Muscle of arm (tissue), 12 donors: Measurements from ENCODE around the gene RNF214. TPM values are rescaled to one million over a fixed set of nuclear protein-coding genes. Genes with fewer than 3 reads are reported as not detected.

Experiments
- DNase-seq: peaks from one replicate; pipeline ENCODE4 v3.0.0-alpha.2; 2013
- polyA plus RNA-seq, 12 donors: library from polyadenylated mRNA; unstranded; fragments of 120-200 nt; gene quantifications; one replicate each; pipeline ENCODE4 v1.2.1, GENCODE V29; 2013; ENCODE audit not compliant: insufficient read length in 12 of 12

The RNF214 gene
- polyA plus RNA-seq, 12 donors: 16.7 to 28.8 (median 19.3) TPM; not detected in 1

GRCh38 chr11:117212697-117213355 is 19.6 kb upstream of the RNF214 start:
- DNase-seq: no peak

DNA sequence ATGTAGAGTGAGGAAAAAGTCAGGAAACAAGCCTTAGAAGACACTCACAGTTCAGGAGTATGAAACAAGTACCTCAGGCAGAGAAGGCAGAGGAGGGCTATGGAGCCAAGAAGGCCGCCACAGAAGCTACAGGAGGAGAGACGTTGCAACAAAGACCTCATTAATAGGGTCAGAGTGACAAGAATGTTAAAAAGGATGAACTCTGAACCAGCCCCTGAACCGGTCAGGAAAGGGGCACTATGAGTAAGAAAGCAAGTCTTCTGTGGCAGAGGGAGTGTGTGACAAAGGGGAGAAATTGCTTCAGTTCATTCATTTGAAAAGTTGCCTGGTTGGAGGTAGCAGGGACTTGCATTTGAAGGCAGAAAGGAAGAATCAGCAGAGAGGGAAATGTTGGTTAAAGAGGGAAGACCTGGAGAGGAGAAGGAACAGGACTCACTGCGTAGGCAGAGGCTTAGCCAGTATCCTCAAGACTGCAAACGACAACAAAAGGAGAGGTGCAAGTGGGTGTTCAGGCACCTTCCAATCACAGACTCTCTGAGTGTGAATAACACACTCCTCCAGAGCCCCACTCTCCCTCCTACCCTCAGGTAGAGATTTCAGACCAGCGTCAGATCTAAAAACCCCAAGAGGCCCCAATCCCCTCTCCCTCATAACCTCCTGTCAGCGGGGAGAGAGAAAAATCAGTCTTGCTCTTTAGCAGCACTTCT is 17.9 kb upstream of the RNF214 start:
- no peak for DNase-seq

DNA sequence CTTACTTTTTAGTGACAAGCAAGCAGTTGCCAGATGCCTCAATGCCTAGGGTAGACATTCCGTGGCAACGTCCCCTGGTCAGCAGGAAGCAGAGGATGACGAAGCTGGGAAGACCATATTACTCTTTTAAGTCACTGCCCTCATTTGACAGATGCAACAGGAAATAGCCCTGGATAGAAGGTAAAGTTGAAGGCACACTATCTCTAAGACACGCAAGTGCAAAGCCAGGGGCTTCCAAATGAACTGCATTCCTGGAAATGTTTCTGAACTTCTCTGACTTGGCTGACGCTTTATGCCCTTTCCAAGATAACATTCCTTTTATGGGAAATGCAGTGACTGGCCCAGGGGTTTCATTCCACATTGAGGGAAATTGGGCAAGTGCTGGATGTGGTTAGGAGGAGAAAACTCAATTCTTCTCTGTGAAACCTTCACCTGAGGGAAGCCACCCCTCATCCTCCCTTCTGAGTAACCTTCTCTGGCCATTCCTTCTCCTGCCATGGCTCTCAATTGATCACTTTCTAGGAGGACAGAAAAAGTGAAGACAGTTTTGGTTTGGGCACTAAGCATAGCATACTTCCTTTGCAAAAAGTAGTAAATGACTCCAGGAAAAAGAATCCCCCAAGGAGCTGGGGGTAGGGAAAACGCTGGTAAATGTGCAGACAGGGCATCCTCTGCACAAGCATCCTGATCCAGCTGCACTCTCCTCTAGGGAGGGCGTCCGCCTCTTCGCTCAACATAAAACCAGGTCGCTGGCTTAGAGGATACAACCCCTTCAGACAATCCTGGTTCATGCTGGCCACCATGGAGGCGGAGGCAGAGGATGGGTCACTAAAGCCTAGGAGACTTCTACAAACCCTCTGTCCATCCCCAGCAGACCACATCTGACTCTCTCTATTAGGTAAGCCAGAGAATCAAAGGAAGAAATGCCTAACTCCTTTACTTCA is 15.1 kb upstream of the RNF214 start:
- DNase-seq: no peak

DNA sequence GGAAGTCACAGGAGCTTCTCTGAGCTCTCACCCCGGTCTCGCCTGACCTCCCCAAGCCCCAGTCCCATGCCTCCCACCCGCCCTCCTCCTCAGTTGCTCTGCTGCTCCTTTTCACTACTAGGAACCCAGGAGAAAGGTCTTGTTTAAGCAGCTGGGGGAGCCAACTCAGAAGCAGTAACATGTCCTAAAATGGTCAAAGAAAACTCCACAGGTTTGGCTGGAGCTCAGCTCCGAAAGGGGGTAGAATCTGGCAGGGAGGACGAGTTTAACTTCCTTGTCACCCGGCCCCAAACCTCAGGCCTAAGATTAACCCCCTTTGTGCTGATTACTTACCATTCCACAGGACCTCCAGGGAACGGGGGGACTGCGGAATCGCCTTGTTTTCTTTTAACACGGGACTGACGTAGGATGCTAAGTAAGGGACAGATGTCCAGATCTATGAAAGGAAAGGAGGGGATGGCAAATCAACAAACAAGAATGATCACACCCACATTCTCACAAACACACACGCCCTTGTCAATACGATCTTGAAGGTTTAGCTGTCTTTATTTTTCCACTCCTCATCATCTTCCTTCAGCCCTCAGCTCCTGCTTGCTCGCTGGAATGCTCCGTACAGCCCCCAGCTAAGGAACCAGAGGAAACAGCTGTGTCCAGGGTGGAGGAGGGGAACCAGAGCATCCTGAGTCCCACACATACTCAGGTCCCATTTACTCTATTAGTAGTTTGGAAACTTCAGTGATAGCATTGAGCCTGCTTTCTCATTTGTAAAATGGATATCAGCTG is 14.1 kb upstream of the RNF214 start:
- DNase-seq: no peak

- DNase-seq: no peak
These were observed 13.5 kb upstream of the RNF214 start for GRCh38 chr11:117219001-117219400.

DNA sequence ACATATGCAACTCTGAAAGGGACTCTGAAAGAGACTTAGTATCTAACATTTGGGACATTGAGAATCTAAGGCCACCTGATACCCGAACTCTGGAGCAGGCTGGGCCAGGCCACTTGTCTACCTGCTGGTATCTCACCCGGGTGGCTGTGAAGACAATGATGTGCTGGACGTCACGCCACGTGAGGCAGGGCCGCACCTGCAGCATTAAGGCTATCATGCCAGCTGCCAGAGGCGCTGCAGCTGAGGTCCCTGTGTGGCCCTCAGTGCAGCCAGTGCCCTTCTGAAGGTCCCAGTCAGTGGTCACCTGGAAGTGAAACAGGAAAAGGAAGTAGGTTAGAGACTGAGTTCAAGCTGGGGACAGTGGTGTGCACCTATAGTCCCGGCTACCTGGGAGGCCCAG is 13.0 kb upstream of the RNF214 start:
- no peak for DNase-seq

DNA sequence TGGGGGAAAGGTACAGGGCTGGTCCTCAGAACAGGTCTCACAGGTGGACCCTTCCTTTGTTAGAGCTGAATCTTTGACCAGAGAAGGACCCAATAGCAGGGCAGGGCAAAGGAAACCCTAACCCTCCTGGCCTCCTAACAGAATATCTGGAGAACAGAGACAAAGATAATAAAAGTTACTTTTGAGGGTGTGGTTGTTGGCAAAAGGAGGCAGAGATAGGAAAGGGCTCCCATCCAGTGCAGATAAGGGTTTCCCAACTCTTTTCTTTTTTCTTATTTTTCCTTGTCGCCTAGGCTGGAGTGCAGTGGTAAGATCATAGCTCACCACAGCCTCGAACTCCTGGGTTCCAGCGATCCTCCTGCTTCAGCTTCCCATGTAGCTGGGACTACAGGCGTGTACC is 12.5 kb upstream of the RNF214 start:
- no peak for DNase-seq

DNA sequence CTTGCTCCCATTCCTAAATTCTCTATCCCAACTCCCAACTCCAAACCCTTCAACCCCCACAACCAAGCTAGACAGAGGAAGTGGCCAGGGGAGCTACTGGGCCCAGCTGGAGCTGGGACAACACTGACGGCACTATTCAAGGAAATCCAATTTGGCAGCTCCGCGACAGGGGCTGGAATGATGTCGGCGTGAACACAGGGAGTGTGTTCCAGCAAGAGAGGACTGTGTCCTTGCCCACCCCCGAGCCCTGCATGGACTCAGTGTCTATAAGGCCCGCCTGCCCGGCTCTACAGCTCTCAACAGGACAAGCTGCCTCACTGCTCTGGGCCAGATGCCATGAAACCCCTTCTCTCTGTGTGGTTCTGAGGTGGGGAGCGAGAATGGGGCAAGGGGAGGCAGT is 11.9 kb upstream of the RNF214 start:
- DNase-seq: peak; percentile 76

DNA sequence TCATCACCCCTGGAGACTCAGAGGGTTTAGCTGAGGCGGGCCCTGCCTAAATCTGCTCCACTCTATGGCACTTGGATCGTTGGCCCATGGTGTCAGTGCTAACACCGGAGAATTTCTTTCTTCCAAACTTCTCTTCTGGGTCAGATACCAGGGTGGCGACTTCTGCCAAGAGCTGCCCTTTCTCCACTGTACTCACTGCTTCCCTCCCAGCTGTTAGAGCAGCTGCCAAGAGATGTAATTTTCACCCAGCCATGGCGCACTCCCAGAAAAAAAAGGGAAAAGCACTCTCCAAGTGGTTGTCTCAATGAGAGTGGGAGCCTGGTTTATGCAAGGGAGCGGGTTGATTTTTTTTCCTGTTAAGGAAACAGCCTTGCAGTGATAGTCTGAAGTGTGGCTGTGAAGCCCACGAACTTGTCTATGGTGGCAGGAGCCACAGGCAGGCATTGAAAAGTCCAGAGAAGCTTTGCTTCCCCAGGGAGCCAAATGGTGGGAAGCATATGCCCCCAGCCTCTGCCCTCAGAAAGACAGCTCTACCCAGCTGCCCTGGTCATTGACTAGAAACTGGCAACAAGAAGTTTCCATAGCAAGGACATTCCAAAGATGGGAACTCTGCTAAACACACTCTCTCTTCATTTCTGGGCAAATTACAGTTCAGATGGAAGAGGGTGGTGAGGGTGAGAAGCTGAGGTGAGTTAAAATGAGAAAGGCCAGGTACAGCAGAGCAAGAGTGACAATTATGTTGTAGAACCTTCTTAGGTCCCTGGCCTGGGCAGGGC is 11.3 kb upstream of the RNF214 start:
- no peak for DNase-seq

GRCh38 chr11:117221775-117222517 is 10.5 kb upstream of the RNF214 start:
- DNase-seq: peak; percentile 69

DNA sequence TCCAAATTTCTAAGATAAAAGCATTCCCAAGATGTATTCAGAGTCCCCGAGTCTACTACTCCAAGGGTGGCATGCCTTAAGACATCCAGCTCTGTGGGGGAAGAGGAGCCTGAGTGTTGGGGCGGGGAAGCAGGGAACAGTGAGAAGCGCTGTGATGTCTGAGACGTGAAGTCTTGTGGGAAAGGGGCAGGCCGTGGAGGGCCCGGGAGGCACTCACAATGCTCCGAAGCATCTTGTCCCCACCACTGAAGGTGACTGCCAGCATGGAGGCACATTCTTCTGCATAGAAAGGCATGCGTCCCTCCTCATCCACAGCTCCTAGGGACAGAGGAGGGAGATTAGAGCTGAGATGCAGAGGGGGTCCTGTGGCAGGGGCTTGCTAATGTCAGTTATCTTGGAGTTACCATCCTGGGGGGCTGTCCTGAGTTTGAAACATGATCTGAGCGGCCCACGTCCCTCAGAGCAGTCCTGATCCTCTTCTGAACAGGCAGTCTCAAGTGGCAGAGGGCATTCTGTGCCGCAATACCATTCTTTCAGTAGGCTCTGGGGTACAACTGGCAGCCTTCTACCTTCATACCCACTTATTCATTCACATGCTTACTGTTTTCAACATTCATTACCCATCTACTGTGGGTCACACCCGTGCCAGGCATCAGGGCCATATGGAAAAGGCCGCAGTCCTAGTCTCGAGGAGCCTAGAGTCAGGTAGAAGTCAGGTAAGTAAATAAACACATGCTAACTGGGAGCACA is 9.3 kb upstream of the RNF214 start:
- no peak for DNase-seq

DNA sequence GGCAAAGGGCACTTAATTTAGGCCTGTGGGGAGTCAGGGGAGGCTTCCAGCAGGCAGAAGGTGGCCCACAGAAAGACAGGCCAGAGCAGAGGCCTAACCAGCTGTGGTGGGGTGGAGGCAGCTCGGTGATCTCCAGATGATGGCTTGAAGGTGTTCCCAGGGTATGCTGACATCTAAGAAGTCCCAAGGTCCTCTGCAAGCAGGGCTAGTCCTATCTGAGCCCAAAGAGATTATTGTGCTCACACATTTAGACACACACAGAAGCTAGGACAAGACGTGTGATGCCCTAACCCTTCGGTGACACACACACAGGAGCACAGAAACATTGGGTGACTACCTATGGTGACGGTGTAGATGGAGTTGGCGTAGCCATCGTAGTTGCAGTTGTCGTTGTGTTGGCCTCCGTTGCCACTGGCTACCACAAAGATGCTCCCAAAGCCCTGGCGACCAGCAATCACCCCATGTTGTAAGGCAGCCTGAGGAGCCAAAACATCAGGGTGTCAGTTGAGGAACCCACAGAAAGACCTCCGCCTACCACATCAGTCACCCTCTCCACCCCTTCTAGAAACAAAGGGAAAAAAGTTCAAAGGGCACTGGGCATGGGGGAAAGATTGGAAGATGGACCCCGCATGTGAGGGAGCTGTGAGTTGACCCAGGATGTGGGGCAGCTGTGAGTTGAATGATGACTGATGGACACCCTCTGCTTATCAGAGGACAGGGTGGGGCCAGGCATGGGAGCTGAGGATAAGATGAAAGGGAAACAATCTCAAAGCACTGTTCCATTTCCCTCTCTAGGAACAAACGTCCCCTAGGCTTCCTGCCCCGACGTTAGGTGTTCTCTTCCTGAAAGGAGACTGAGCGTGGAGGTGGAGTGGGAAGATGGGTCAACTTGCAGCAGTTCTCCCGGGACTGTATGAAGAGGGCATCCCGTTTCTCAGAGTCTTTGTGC is 8.5 kb upstream of the RNF214 start:
- no peak for DNase-seq

DNA sequence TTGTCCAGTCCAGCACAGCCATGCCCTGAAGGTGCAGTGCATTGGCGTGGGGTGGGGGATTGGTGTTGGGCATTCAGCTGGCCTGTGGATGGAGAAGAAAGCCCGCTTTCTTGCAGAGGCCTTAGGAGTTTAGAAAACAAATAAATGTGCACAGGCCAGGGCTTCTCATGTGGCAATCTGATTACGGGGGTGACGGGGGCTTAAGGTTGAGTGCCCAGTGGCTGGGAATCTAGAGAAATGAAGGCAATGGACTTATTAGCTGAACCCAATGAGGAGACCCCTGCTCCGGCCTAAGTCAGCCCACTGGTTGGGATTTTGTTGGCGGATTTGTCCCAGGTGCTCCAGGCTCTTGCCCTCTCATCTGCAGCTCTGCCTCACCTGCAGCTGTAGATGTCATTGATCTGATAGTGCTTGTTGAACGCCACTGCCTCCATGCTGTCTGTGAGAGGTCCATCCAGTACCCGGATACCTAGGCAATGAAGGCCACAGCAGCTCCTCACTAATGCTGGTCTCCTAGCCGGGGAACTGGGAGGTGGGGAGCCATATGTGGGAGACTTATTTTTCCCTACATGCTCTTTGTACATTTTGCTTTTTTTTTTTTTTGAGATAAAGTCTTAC is 6.8 kb upstream of the RNF214 start:
- DNase-seq: no peak

DNA sequence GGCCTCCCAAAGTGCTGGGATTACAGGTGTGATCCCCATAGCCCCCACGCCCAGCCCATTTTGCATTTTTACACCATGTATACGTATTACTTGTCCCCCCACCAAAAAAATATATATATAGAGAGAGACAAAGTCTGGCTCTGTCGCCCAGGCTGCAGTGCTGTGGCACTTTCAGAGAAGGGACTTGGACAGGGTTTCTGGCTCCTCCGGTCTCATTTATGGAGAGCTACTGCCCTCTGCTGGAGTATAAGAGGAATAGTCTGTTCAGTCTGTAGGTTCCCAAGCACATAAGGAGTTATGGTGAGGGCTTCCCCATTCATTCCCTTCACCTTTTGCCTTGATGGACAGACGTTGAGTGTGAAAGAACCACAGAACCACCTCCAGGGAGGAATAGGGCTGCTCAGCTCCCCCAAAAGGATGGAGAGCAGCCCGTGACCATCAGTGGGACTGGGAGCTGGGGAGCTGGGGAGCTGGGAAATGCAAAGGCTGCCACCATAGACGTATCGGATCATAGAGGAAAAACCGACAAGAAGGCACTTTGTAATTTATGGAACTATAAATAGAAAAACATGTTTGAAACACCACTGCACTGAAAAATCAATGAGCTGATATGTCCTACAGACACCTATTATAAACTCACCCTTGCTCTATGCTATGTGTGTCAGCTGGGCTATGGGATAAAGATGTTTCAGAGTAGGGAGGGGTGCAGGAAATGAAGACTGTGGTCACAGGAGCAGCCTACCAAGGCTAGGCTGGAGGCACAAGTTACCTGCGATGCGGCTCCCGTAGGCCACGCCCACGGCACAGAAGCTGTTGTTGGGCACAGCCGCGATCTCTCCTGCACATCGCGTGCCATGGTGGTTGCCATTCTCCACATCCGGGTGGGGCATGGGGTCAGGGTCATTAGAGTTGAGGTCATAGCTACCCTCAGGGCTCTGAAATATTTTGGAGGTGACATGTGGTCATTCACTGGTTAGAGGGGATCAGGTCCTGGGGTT is 5.8 kb upstream of the RNF214 start:
- DNase-seq: peak; percentile 80

GRCh38 chr11:117228091-117228490 is 4.4 kb upstream of the RNF214 start:
- no peak for DNase-seq

GRCh38 chr11:117229411-117229810 is 3.1 kb upstream of the RNF214 start:
- no peak for DNase-seq

DNA sequence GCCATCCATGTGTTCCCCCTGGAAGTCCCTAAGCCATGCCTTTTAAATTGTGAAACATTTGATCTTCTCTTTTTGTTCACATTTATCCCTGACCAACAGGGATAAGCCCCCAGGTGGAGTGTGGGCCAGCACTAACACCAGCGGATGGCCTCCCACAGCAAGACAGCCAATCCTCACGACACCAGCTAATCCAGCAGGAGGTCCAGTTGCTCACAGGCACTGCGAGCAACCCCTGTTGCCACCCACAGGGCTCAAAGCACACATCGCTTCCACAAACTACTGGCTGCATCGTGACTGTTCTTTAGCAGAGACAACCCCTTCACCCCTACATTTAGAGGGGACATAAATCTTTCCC is 2.6 kb upstream of the RNF214 start:
- DNase-seq: no peak
